DND-41 (cell line): Measurements from ENCODE around the gene EPHA10.

Experiments used
- CTCF ChIP-seq: IDR thresholded peaks from 2 replicates; pipeline ENCODE4 v1.5.1; 2012; ENCODE audit warnings: borderline replicate concordance, low read length, moderate library complexity, mild to moderate bottlenecking; ENCODE audit not compliant: poor library complexity, severe bottlenecking; ENCODE audit errors: extremely low read depth
- EZH2 ChIP-seq: IDR thresholded peaks from 3 replicates; pipeline ENCODE4 v1.6.1; 2012; ENCODE audit warnings: borderline replicate concordance, low read depth, mild to moderate bottlenecking, moderate library complexity, low read length, inconsistent platforms; ENCODE audit not compliant: severe bottlenecking

DNA sequence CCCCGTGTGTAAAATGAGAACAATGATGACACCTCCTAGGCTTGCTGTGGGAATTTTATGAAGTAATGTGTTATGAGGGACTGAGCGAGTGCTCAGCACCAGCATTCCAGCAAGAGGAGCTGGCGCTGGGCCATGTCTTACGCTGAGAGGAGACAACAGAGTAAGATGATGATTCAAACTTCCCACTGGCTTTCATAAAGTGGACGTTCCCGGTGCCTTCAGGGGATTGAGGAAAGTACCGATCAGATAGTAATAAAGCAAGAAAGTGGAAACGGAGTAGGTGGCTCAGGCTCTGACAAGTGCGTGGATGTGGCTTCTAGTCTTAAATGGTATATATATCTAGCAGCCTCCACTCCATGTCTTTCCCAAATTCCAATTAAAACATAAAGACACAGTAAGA, 23.8 kb downstream of the EPHA10 start:
- no peak for TF ChIP-seq CTCF
- no peak for TF ChIP-seq EZH2
